Transverse colon (tissue), 4 donors: ENCODE results near the gene SECTM1. TPM values are rescaled to one million over a fixed set of nuclear protein-coding genes. Genes with fewer than 3 reads are reported as not detected.

Source experiments
- DNase-seq: peaks from one replicate; pipeline ENCODE4 v3.0.0-alpha.2; 2019
- H3K27ac ChIP-seq, 4 donors: fragments of 200-600 bp; sonication (generic); 2 replicates each; pipeline ENCODE4 v1.5.1; 2016 to 2018; ENCODE audit warnings: inconsistent platforms in 4 of 4
- H3K27me3 ChIP-seq: fragments of 200-600 bp; sonication (generic); 2 replicates; pipeline ENCODE4 v1.5.1; 2017; ENCODE audit warnings: inconsistent platforms
- H3K36me3 ChIP-seq, 4 donors: fragments of 200-600 bp; sonication (generic); 2 replicates each; pipeline ENCODE4 v1.5.1; 2017 to 2019; ENCODE audit warnings: inconsistent platforms in 4 of 4
- H3K4me1 ChIP-seq, 4 donors: fragments of 200-600 bp; sonication (generic); 2 replicates each; pipeline ENCODE4 v1.5.1; 2017 to 2020; ENCODE audit warnings: inconsistent platforms in 4 of 4
- H3K4me3 ChIP-seq, 4 donors: fragments of 200-600 bp; sonication (generic); 1 replicate in 1 of 4; 2 replicates in 3 of 4; pipeline versions ENCODE4 v1.5.1 to v1.6.1; 2017 to 2019; ENCODE audit warnings: inconsistent platforms in 4 of 4
- H3K9me3 ChIP-seq, 2 donors: fragments of 200-600 bp; sonication (generic); 2 replicates each; pipeline ENCODE4 v1.5.1; 2017 to 2019; ENCODE audit warnings: inconsistent platforms in 2 of 2
- EP300 ChIP-seq: sonication (generic); formaldehyde crosslinking; IDR thresholded peaks from one replicate; pipeline ENCODE4 v1.6.1; 2017; ENCODE audit warnings: antibody characterized with exemption, low read depth
- POLR2A ChIP-seq: fragments of 450-650 bp; IDR thresholded peaks from one replicate; pipeline ENCODE4 v1.6.1; 2016; ENCODE audit warnings: antibody characterized with exemption, mild to moderate bottlenecking, moderate library complexity
- POLR2AphosphoS5 ChIP-seq, 3 donors: sonication (generic); formaldehyde crosslinking; IDR thresholded peaks; one replicate each; pipeline ENCODE4 v1.6.1; 2016; ENCODE audit warnings: antibody characterized with exemption in 3 of 3
- WGBS, 2 donors: methylation state at CpG; one replicate each; pipeline ENCODE4 v1.1.5; 2018; ENCODE audit warnings: low coverage in 1 of 2; 5-methylcytosine and 5-hydroxymethylcytosine counted together
- in situ Hi-C, 4 donors: fragments of 200-750 bp; cut with MboI; loops; one replicate each; pipeline versions ENCODE4 v1.15.0 to v1.15.1; 2017; ENCODE audit warnings: low sequenced_read_pairs in 3 of 4, low pct_ligation_motif_present in 1 of 4, low pct_unique_long_range_greater_than_20kb in 1 of 4
- intact Hi-C: fragments of 100-400 bp; cut with DNase I; formaldehyde crosslinking; loops from one replicate; pipeline ENCODE4 v1.15.1; 2023; ENCODE audit warnings: low total_unique reads
- total RNA-seq, 4 donors: library from RNA; depleted of rRNA; stranded (reverse); fragments of >200 nt; gene quantifications; one replicate each; pipeline ENCODE4 v1.1.0, GENCODE V29; 2016
- TF ChIP-seq, protein P1 (sequence below), 5 experiments: fragments of 200-600 bp in 3 of 5; fragments of 450-650 bp in 2 of 5; sonication (generic) in 3 of 5; IDR thresholded peaks; 1 replicate in 2 of 5; 2 replicates in 3 of 5; pipeline ENCODE4 v1.5.1; 2016 to 2017; ENCODE audit warnings: antibody characterized with exemption in 5 of 5, inconsistent platforms in 3 of 5, mild to moderate bottlenecking in 2 of 5, moderate library complexity in 1 of 5

Gene SECTM1
- total RNA-seq, 4 donors from 2014 or later, result 5.8 to 127 (median 107) TPM

DNA sequence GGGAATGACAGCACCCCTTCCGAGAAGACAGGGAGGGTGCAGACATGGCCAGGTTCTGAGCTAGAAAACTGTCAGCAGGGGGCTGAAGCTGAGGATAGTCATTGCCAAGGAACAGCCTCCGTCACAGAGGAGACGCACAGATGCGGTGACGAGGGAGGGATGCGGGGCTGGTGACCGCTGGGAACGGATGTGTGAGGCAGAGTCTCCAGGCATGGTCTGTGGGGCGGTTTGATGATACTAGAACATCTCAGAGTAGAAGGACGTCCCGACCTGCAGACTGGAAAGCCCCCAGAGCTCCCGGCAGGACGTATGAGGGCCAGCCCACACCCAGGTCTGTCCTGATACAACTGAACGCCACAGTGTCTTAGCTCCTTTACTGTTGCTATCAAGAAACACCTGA lies 58.2 kb downstream of the SECTM1 start:
- in situ Hi-C loops (no loop called here), intact Hi-C loops (no loop called here)
- DNase-seq, result no peak
- peaks cover 0 to 7% (median 0%) of the 10 kb centered on the region in 4 donors for H3K36me3 ChIP-seq
- H3K4me1 ChIP-seq, result peaks cover 22 to 35% (median 30%) of the 10 kb centered on the region in 4 donors
- no peak overlapping the region for H3K27ac ChIP-seq
- H3K27me3 ChIP-seq, result no peaks in the 10 kb centered on the region
- 93 to 94% methylated on average over 13 to 14 of the region's 14 CpGs for WGBS, 2 donors
- no peaks in the 10 kb centered on the region for H3K9me3 ChIP-seq
- H3K4me3 ChIP-seq, result no peak overlapping the region
- no peak for TF ChIP-seq POLR2AphosphoS5 (IDR thresholded peaks at IDR 0.05)
- TF ChIP-seq EP300, result no peak

DNA sequence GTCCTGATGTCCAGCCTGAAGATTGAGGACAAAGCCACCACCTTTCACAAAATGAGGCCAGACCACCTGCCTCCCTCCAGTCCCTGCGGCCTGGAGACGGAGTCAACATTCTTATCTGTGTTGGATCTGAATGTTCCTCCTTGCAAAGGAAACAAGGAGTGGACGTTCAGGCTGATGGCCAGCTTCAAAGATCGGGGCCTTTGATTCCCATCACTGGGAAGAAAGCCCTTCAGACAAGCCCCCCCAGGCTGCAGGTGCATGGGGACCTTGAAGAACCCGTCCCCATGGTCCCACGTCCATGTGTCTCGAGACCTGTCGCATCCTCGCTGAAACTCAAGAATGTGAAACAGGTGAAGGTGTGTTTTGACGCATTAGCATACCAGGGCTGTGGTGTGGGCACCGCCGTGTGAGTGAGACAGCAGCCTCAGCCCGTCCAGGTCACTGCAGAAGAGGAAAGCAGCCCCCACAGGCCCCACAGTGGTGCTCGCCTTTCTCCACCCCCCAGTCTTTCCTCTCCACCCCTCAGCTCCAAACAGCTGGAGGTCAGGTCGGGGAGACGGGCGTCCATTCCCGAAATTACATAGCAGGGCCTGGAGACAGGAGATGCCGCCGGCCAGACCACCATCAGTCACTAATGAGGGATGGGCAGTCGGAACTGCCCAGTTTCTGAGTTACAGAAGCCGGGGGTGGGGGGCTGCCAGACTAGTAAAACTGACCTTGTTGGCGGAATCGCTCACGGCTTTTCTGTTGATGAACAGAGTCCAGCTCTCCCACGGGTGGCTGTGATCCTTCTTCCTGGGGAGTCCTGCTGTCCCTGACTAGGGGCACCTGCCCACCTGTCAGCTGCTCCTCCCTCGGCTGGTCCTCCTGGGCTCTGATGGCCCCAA lies 59.2 kb downstream of the SECTM1 start:
- 73% methylated on average over 27 of the region's 27 CpGs; no CpG with 5 or more reads in 1 of the 2 donors for WGBS, 2 donors
- TF ChIP-seq POLR2AphosphoS5 (IDR thresholded peaks at IDR 0.05), result no peak
- TF ChIP-seq POLR2A, result no peak
- TF ChIP-seq, protein P1, sequence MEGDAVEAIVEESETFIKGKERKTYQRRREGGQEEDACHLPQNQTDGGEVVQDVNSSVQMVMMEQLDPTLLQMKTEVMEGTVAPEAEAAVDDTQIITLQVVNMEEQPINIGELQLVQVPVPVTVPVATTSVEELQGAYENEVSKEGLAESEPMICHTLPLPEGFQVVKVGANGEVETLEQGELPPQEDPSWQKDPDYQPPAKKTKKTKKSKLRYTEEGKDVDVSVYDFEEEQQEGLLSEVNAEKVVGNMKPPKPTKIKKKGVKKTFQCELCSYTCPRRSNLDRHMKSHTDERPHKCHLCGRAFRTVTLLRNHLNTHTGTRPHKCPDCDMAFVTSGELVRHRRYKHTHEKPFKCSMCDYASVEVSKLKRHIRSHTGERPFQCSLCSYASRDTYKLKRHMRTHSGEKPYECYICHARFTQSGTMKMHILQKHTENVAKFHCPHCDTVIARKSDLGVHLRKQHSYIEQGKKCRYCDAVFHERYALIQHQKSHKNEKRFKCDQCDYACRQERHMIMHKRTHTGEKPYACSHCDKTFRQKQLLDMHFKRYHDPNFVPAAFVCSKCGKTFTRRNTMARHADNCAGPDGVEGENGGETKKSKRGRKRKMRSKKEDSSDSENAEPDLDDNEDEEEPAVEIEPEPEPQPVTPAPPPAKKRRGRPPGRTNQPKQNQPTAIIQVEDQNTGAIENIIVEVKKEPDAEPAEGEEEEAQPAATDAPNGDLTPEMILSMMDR (IDR thresholded peaks at IDR 0.05), result no peak
- no peak for TF ChIP-seq EP300
- in situ Hi-C loops (no loop called here), intact Hi-C loops (no loop called here)
- peak overlapping the region; percentile 38 to 95 (median 76) for H3K4me3 ChIP-seq
- no peaks in the 10 kb centered on the region for H3K27me3 ChIP-seq
- H3K4me1 ChIP-seq, result peaks cover 31 to 44% (median 39%) of the 10 kb centered on the region in 4 donors
- DNase-seq, result no peak
- H3K27ac ChIP-seq, result peak overlapping the region; percentile 96 to 100 (median 98)
- H3K9me3 ChIP-seq, result no peaks in the 10 kb centered on the region
- H3K36me3 ChIP-seq, result peaks cover 0 to 7% (median 0%) of the 10 kb centered on the region in 4 donors

DNA sequence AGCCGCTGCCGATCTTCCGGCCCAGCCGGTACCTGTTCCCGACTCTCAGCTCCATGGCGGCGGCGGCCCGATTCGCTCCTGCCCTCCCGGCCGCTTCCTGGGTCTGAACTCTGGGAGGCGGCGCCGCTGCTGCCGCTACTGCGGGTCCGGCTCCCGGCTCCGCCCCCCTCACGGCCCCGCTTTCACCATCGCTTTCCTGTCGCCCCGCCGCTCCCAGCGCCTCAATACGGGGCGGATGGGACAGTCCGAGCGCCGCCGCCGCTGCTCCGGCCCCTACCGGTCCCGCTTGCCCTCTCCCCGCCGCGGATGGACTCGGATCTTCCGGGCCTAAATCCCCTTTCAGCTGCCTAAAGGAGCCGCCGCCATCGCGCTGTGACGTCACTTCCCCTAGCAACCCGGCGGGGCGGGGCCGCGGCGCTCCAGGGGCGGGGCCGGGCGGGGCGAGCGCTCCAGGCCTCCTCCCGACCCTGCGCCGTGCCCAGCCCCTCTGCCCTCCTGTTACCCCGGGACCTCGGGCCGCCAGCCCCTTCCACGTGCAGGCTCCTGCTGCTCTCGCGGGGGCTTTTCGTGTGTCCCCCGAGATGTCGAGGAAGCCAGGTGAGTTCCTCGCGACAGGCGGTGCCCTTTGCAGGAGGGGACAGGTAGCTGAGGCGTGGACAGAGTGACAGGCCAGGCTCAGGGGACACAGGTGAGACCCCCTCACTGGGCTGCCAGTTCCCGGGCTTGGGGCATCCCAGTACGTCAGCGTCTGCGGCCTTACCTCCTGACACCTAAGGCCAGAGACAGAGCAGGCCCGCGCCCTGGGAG lies 60.0 kb downstream of the SECTM1 start, which contains the start of gene CSNK1D:
CSNK1D (minus strand) TSS at position 374 of the 807 bp plus-strand sequence; CDS start at position 55, 319 bp downstream.
- H3K27me3 ChIP-seq, result no peaks in the 10 kb centered on the region
- peak within 1 kb of the TSS; percentile 96 to 100 (median 98) for H3K27ac ChIP-seq
- H3K4me3 ChIP-seq, result peak within 1 kb of the TSS; percentile 71 to 95 (median 86)
- 4% methylated on average over 63 of the region's 80 CpGs; no CpG with 5 or more reads in 1 of the 2 donors for WGBS, 2 donors
- H3K9me3 ChIP-seq, result no peaks in the 10 kb centered on the region
- intact Hi-C loops, result no loop called here
- peak; percentile 89 to 98 (median 98) for TF ChIP-seq POLR2AphosphoS5 (IDR thresholded peaks at IDR 0.05)
- TF ChIP-seq EP300, result peak; percentile 36
- TF ChIP-seq, protein P1 (IDR thresholded peaks at IDR 0.05), result peak in 1 of 5 experiments; percentile 9
- peak; percentile 96 for TF ChIP-seq POLR2A
- peak; percentile 95 for DNase-seq
- peaks cover 39 to 53% (median 48%) of the 10 kb centered on the region in 4 donors for H3K4me1 ChIP-seq
- in situ Hi-C loops, result no loop called here
- peaks cover 0 to 7% (median 0%) of the 10 kb centered on the region in 4 donors for H3K36me3 ChIP-seq

DNA sequence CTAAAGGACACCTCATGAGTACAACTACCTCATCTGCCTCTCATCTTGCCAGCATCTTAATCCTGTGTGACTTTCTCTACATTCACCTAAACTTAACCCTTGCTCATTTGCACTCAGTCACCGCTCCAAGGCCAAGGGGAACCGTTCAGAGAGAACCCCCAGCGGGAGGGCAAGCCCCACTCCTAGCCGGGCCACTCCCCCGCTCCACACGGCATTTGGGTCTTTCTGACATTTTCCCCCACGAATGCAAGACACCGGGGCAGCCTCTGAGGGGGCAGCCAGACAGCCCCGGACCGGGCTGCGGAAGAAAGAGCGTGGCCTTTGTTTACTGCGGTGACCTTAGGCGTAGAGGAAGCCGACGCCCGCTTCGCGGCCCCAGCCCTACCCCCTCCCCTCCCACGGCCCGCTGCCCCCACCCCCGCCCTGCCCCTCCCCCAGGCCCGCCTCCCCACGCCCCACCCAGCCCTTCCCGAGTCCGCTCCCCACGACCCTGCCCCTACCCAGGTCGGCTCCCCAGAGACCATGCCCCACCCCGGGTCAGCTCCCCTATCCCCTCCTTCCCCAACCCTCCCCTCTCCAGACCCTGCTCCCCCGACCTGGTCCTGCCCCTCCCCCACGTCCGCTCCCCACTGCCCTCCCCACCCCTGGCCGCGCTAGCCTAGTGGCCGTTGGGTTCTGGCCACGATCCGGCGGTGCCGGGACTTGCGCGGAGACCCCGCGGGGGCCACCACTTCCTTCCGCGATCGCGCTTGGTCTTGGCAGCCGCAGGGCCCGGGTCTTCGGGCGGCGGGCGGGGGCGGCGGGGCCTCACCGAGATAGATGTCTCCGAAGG lies 60.9 kb downstream of the SECTM1 start:
- peaks cover 0 to 7% (median 0%) of the 10 kb centered on the region in 4 donors for H3K36me3 ChIP-seq

More for the DNA sequence above, 60.9 kb downstream of the SECTM1 start:
- TF ChIP-seq EP300, result no peak
- peak in 1 of 3 donors; percentile 7 for TF ChIP-seq POLR2AphosphoS5 (IDR thresholded peaks at IDR 0.05)
- TF ChIP-seq, protein P1 (IDR thresholded peaks at IDR 0.05), result no peak
- TF ChIP-seq POLR2A, result peak; percentile 7
- no peaks in the 10 kb centered on the region for H3K9me3 ChIP-seq
- H3K27ac ChIP-seq, result peak overlapping the region; percentile 96 to 100 (median 98)
- intact Hi-C loops (no loop called here), in situ Hi-C loops (no loop called here)
- 0% methylated on average over 1 to 17 of the region's 57 CpGs for WGBS, 2 donors
- H3K4me3 ChIP-seq, result peak overlapping the region; percentile 71 to 95 (median 86)
- H3K27me3 ChIP-seq, result no peaks in the 10 kb centered on the region
- peak; percentile 58 for DNase-seq
- H3K4me1 ChIP-seq, result peaks cover 47 to 61% (median 56%) of the 10 kb centered on the region in 4 donors
